Muscle of leg (tissue), 16 donors: ENCODE data around the gene ETFRF1. TPM values are rescaled to one million over a fixed set of nuclear protein-coding genes. Genes with fewer than 3 reads are reported as not detected.

Source experiments
- DNase-seq: peaks from one replicate; pipeline ENCODE4 v3.0.0; 2013
- H3K27ac ChIP-seq: one replicate; pipeline ENCODE4 v1.5.1; 2013; ENCODE audit warnings: mild to moderate bottlenecking, low read length, control low read depth
- H3K27me3 ChIP-seq: one replicate; pipeline ENCODE4 v1.6.1; 2013; ENCODE audit warnings: low read length; ENCODE audit not compliant: control insufficient read depth, insufficient read depth
- H3K36me3 ChIP-seq: one replicate; pipeline ENCODE4 v1.6.1; 2013; ENCODE audit warnings: low read length; ENCODE audit not compliant: control insufficient read depth, insufficient read depth
- H3K4me1 ChIP-seq: one replicate; pipeline ENCODE4 v1.6.1; 2013; ENCODE audit warnings: low read length; ENCODE audit not compliant: control insufficient read depth, insufficient read depth
- H3K4me3 ChIP-seq: one replicate; pipeline ENCODE4 v1.5.1; 2013; ENCODE audit warnings: low read length, control low read depth
- H3K9me3 ChIP-seq: replicated peaks from 2 replicates; pipeline ENCODE4 v1.6.1; 2013; ENCODE audit warnings: low read depth, low read length; ENCODE audit not compliant: control insufficient read depth
- WGBS: methylation state at CpG from one replicate; pipeline ENCODE4 v1.1.5; 2013; ENCODE audit warnings: missing lambda C conversion rate; ENCODE audit not compliant: insufficient coverage; 5-methylcytosine and 5-hydroxymethylcytosine counted together
- long read RNA-seq, 11 donors: transcript quantifications; one replicate each; lab custom pipeline, GENCODE V29; 2026
- polyA plus RNA-seq, 8 donors: library from polyadenylated mRNA; unstranded; fragments of 120-200 nt; gene quantifications; one replicate each; pipeline versions ENCODE4 v1.2.1 to v1.2.3, GENCODE V29; 2013; ENCODE audit warnings: inconsistent platforms in 1 of 8, low replicate concordance in 1 of 8; ENCODE audit not compliant: insufficient read length in 8 of 8, insufficient read depth in 1 of 8
- total RNA-seq: library from RNA; stranded (reverse); fragments of 120-200 nt; gene quantifications from one replicate; pipeline ENCODE4 v1.2.4, GENCODE V29; 2013

The ETFRF1 gene
- total RNA-seq (22.7 TPM), polyA plus RNA-seq (10 to 100 TPM; 20.8 to 26.9 (median 25.2) TPM)
- long read RNA-seq, donor 1, transcript ETFRF1-201 (3 exons, 1,134 nt): major isoform, 7 of 9 reads
- long read RNA-seq, donor 1, partial matches to known transcripts: 0 of 9 reads
- long read RNA-seq, donor 1, other reads (novel, unspliced or antisense): 0 of 9 reads
- long read RNA-seq, donor 2: 0 reads
- long read RNA-seq, donor 3, transcript ETFRF1-201 (3 exons, 1,134 nt): major isoform, 11 of 15 reads
- long read RNA-seq, donor 3, partial matches to known transcripts: 0 of 15 reads
- long read RNA-seq, donor 3, other reads (novel, unspliced or antisense): 0 of 15 reads
- long read RNA-seq, donor 4, partial matches to known transcripts: 0 of 3 reads
- long read RNA-seq, donor 4, other reads (novel, unspliced or antisense): 0 of 3 reads
- long read RNA-seq, donor 5, transcript ETFRF1-201 (3 exons, 1,134 nt): major isoform, 37 of 56 reads
- long read RNA-seq, donor 5, partial matches to known transcripts: 18 of 56 reads
- long read RNA-seq, donor 5, other reads (novel, unspliced or antisense): 0 of 56 reads
- long read RNA-seq, donor 6, transcript ETFRF1-201 (3 exons, 1,134 nt): major isoform, 42 of 53 reads
- long read RNA-seq, donor 6, partial matches to known transcripts: 8 of 53 reads
- long read RNA-seq, donor 6, other reads (novel, unspliced or antisense): 0 of 53 reads
- long read RNA-seq, donor 7, transcript ETFRF1-201 (3 exons, 1,134 nt): major isoform, 20 of 31 reads
- long read RNA-seq, donor 7, partial matches to known transcripts: 0 of 31 reads
- long read RNA-seq, donor 7, other reads (novel, unspliced or antisense): 6 of 31 reads
- long read RNA-seq, donor 8, transcript ETFRF1-201 (3 exons, 1,134 nt): major isoform, 16 of 17 reads
- long read RNA-seq, donor 8, partial matches to known transcripts: 0 of 17 reads
- long read RNA-seq, donor 8, other reads (novel, unspliced or antisense): 0 of 17 reads
- long read RNA-seq, donor 9, transcript ETFRF1-201 (3 exons, 1,134 nt): major isoform, 11 of 62 reads
- long read RNA-seq, donor 9, partial matches to known transcripts: 46 of 62 reads
- long read RNA-seq, donor 9, other reads (novel, unspliced or antisense): 0 of 62 reads
- long read RNA-seq, donor 10, transcript ETFRF1-201 (3 exons, 1,134 nt): major isoform, 22 of 25 reads
- long read RNA-seq, donor 10, partial matches to known transcripts: 0 of 25 reads
- long read RNA-seq, donor 10, other reads (novel, unspliced or antisense): 0 of 25 reads
- long read RNA-seq, donor 11, transcript ETFRF1-201 (3 exons, 1,134 nt): major isoform, 13 of 21 reads
- long read RNA-seq, donor 11, partial matches to known transcripts: 7 of 21 reads
- long read RNA-seq, donor 11, other reads (novel, unspliced or antisense): 0 of 21 reads

- H3K9me3 ChIP-seq: no peaks in the 10 kb centered on the region
- 0% methylated on average over 46 of the region's 54 CpGs for WGBS
Observed at GRCh38 chr12:25195056-25195971, at the start of gene ETFRF1, which contains the start of gene DNAI7. Gene ETFRF1, plus strand, starts transcription at chr12:25195237. Its CDS starts 8,720 bp downstream, at chr12:25203957. Gene DNAI7, minus strand, starts transcription at chr12:25195160. Its CDS starts 82 bp downstream, at chr12:25195078.

GRCh38 chr12:25146686-25147085, 48.4 kb upstream of the ETFRF1 start:
- H3K4me3 ChIP-seq: no peak overlapping the region
- H3K9me3 ChIP-seq: no peaks in the 10 kb centered on the region
- DNase-seq: no peak
- H3K27ac ChIP-seq: no peak overlapping the region
- no CpG with 5 or more reads among the region's 1 CpG for WGBS
- H3K36me3 ChIP-seq: no peaks in the 10 kb centered on the region
- no peaks in the 10 kb centered on the region for H3K4me1 ChIP-seq
- H3K27me3 ChIP-seq: no peaks in the 10 kb centered on the region

More at GRCh38 chr12:25195056-25195971, at the start of gene ETFRF1, which contains the start of gene DNAI7:
- H3K36me3 ChIP-seq: no peaks in the 10 kb centered on the region
- no peaks in the 10 kb centered on the region for H3K4me1 ChIP-seq
- H3K27me3 ChIP-seq: no peaks in the 10 kb centered on the region
- H3K27ac ChIP-seq: peak within 1 kb of the TSS; percentile 98
- peak; percentile 99 for DNase-seq
- peak within 1 kb of the TSS; percentile 75 for H3K4me3 ChIP-seq

- H3K9me3 ChIP-seq: no peaks in the 10 kb centered on the region
Observed at GRCh38 chr12:25151476-25151875, 43.6 kb upstream of the ETFRF1 start.

GRCh38 chr12:25152055-25152454, 43.0 kb upstream of the ETFRF1 start:
- no peaks in the 10 kb centered on the region for H3K27me3 ChIP-seq
- H3K4me3 ChIP-seq: no peak overlapping the region
- H3K9me3 ChIP-seq: no peaks in the 10 kb centered on the region
- no peak for DNase-seq
- H3K27ac ChIP-seq: no peak overlapping the region
- no peaks in the 10 kb centered on the region for H3K4me1 ChIP-seq
- no CpG with 5 or more reads among the region's 5 CpGs for WGBS
- no peaks in the 10 kb centered on the region for H3K36me3 ChIP-seq

More at GRCh38 chr12:25151476-25151875, 43.6 kb upstream of the ETFRF1 start:
- Histone ChIP-seq H3K27me3 (no peaks in the 10 kb centered on the region), H3K27ac (no peak overlapping the region), H3K36me3 (no peaks in the 10 kb centered on the region), H3K4me3 (no peak overlapping the region), H3K4me1 (no peaks in the 10 kb centered on the region)
- 67% methylated on average over 1 of the region's 5 CpGs for WGBS
- DNase-seq: peak; percentile 82

- peak; percentile 25 for DNase-seq
- H3K36me3 ChIP-seq: no peaks in the 10 kb centered on the region
- no peaks in the 10 kb centered on the region for H3K27me3 ChIP-seq
- H3K9me3 ChIP-seq: no peaks in the 10 kb centered on the region
- no peak overlapping the region for H3K4me3 ChIP-seq
- no peak overlapping the region for H3K27ac ChIP-seq
- WGBS: no CpG with 5 or more reads among the region's 2 CpGs
- no peaks in the 10 kb centered on the region for H3K4me1 ChIP-seq
Observed at GRCh38 chr12:25155022-25155576, 39.9 kb upstream of the ETFRF1 start.

- no peak overlapping the region for H3K4me3 ChIP-seq
- no peaks in the 10 kb centered on the region for H3K27me3 ChIP-seq
- H3K27ac ChIP-seq: no peak overlapping the region
- no peak for DNase-seq
- 100% methylated on average over 2 of the region's 4 CpGs for WGBS
- H3K4me1 ChIP-seq: no peaks in the 10 kb centered on the region
- H3K9me3 ChIP-seq: no peaks in the 10 kb centered on the region
- no peaks in the 10 kb centered on the region for H3K36me3 ChIP-seq
Observed at GRCh38 chr12:25156061-25156460, 39.0 kb upstream of the ETFRF1 start.

- Histone ChIP-seq H3K4me3 (no peak overlapping the region), H3K27ac (no peak overlapping the region), H3K36me3 (no peaks in the 10 kb centered on the region), H3K9me3 (no peaks in the 10 kb centered on the region), H3K27me3 (no peaks in the 10 kb centered on the region), H3K4me1 (no peaks in the 10 kb centered on the region)
- WGBS: 96% methylated on average over 5 of the region's 6 CpGs
- DNase-seq: no peak
Observed at GRCh38 chr12:25162866-25163265, 32.2 kb upstream of the ETFRF1 start.

- no peak overlapping the region for H3K4me3 ChIP-seq
- 70% methylated on average over 3 of the region's 3 CpGs for WGBS
- H3K27ac ChIP-seq: no peak overlapping the region
- no peaks in the 10 kb centered on the region for H3K27me3 ChIP-seq
- H3K36me3 ChIP-seq: no peaks in the 10 kb centered on the region
- H3K4me1 ChIP-seq: no peaks in the 10 kb centered on the region
- no peaks in the 10 kb centered on the region for H3K9me3 ChIP-seq
- no peak for DNase-seq
Observed at GRCh38 chr12:25182765-25183164, 12.3 kb upstream of the ETFRF1 start.
